GM19438 (cell line): Measurements from ENCODE around the gene SLC39A9.
"Not testable (repeated sequence)": the region's sequence is repeated elsewhere in the genome, so short reads cannot be mapped to it uniquely, and the experiment has no call there.

Experiments
- ATAC-seq: cut with Tn5 transposase; IDR thresholded peaks from one replicate; pipeline ENCODE4 v1.9.1; 2021; ENCODE audit warnings: low read depth; ENCODE audit not compliant: unreplicated experiment

SLC39A9 gene

GRCh38 chr14:69416087-69416486, 17.6 kb downstream of the SLC39A9 start:
- not testable (repeated sequence) for ATAC-seq

- ATAC-seq: no peak
Observed at GRCh38 chr14:69423279-69423678, 24.8 kb downstream of the SLC39A9 start.

- no peak for ATAC-seq
Observed at GRCh38 chr14:69424149-69424923, 25.8 kb downstream of the SLC39A9 start.

- no peak for ATAC-seq
Observed at GRCh38 chr14:69427596-69427995, 29.1 kb downstream of the SLC39A9 start.

GRCh38 chr14:69428289-69428998, 30.0 kb downstream of the SLC39A9 start:
- no peak for ATAC-seq

GRCh38 chr14:69429643-69430042, 31.2 kb downstream of the SLC39A9 start:
- ATAC-seq: no peak

- no peak for ATAC-seq
Observed at GRCh38 chr14:69430306-69430939, 31.9 kb downstream of the SLC39A9 start.

GRCh38 chr14:69432364-69432763, 33.9 kb downstream of the SLC39A9 start:
- ATAC-seq: no peak

- no peak for ATAC-seq
Observed at GRCh38 chr14:69439521-69440270, 41.2 kb downstream of the SLC39A9 start.

GRCh38 chr14:69441948-69442347, 43.5 kb downstream of the SLC39A9 start:
- ATAC-seq: no peak

- no peak for ATAC-seq
Observed at GRCh38 chr14:69443296-69443805, 44.9 kb downstream of the SLC39A9 start.

- no peak for ATAC-seq
Observed at GRCh38 chr14:69449216-69449615, 50.7 kb downstream of the SLC39A9 start.

GRCh38 chr14:69451941-69452340, 53.4 kb downstream of the SLC39A9 start:
- ATAC-seq: no peak

- ATAC-seq: no peak
Observed at GRCh38 chr14:69458350-69458749, 59.9 kb downstream of the SLC39A9 start.

GRCh38 chr14:69459122-69459521, 60.6 kb downstream of the SLC39A9 start:
- ATAC-seq: no peak

- no peak for ATAC-seq
Observed at GRCh38 chr14:69460093-69460701, 61.7 kb downstream of the SLC39A9 start.

GRCh38 chr14:69464379-69464778, 65.9 kb downstream of the SLC39A9 start:
- no peak for ATAC-seq

GRCh38 chr14:69464829-69465228, 66.3 kb downstream of the SLC39A9 start:
- no peak for ATAC-seq

GRCh38 chr14:69468949-69469348, 70.5 kb downstream of the SLC39A9 start:
- ATAC-seq: no peak

GRCh38 chr14:69471436-69471835, 72.9 kb downstream of the SLC39A9 start:
- ATAC-seq: no peak
